CD4-positive, alpha-beta T cell treated with Interleukin-21 for 1 hour (primary cell): ENCODE results near the gene PSMD2.

Source experiments
- DNase-seq: peaks from one replicate; pipeline ENCODE4 v3.0.0-alpha.2; 2020

PSMD2 gene

GRCh38 chr3:184343200-184343876 lies 44.3 kb downstream of the PSMD2 start:
- DNase-seq, result no peak

GRCh38 chr3:184344579-184345316 lies 45.7 kb downstream of the PSMD2 start:
- DNase-seq, result no peak

GRCh38 chr3:184345317-184346144 lies 46.5 kb downstream of the PSMD2 start:
- peak; percentile 9 for DNase-seq

- DNase-seq, result no peak
Measured at GRCh38 chr3:184346480-184347190, 47.6 kb downstream of the PSMD2 start.

- no peak for DNase-seq
Measured at GRCh38 chr3:184347321-184348056, 48.4 kb downstream of the PSMD2 start.

GRCh38 chr3:184348057-184348382 lies 49.0 kb downstream of the PSMD2 start:
- DNase-seq, result no peak

GRCh38 chr3:184349563-184350470 lies 50.8 kb downstream of the PSMD2 start:
- no peak for DNase-seq

GRCh38 chr3:184350618-184351017 lies 51.6 kb downstream of the PSMD2 start:
- DNase-seq, result no peak

- DNase-seq, result no peak
Measured at GRCh38 chr3:184351511-184352148, 52.6 kb downstream of the PSMD2 start.

- DNase-seq, result no peak
Measured at GRCh38 chr3:184352149-184352785, 53.2 kb downstream of the PSMD2 start.

GRCh38 chr3:184352897-184353545 lies 54.0 kb downstream of the PSMD2 start:
- DNase-seq, result no peak

GRCh38 chr3:184353546-184353941 lies 54.5 kb downstream of the PSMD2 start:
- DNase-seq, result no peak

- DNase-seq, result peak; percentile 67
Measured at GRCh38 chr3:184354121-184354728, 55.2 kb downstream of the PSMD2 start.

GRCh38 chr3:184354754-184355153 lies 55.7 kb downstream of the PSMD2 start:
- no peak for DNase-seq

- no peak for DNase-seq
Measured at GRCh38 chr3:184355261-184356040, 56.4 kb downstream of the PSMD2 start.

- no peak for DNase-seq
Measured at GRCh38 chr3:184357248-184358123, 58.4 kb downstream of the PSMD2 start.

- DNase-seq, result no peak
Measured at GRCh38 chr3:184358124-184358767, 59.2 kb downstream of the PSMD2 start.
